Cerebellar nuclear complex (tissue), 1 donor: Measurements from ENCODE around the gene NSMCE3.
"Not testable (repeated sequence)": the region's sequence is repeated elsewhere in the genome, so short reads cannot be mapped to it uniquely, and the experiment has no call there.

Source experiments
- DNase-seq, 2 experiments: peaks; one replicate each; lab custom pipeline; 2025; lab: John Stamatoyannopoulos, UW

NSMCE3 gene

GRCh38 chr15:29270169-29270955 lies 740 bp upstream of the NSMCE3 start:
- no peak for DNase-seq

GRCh38 chr15:29268706-29269484 lies 727 bp downstream of the NSMCE3 start:
- no peak for DNase-seq

- no peak for DNase-seq
These were observed 3.5 kb downstream of the NSMCE3 start for GRCh38 chr15:29266052-29266582.

- DNase-seq: no peak
These were observed 6.3 kb downstream of the NSMCE3 start for GRCh38 chr15:29263289-29263688.

- no peak for DNase-seq
These were observed 6.9 kb downstream of the NSMCE3 start for GRCh38 chr15:29262738-29263137.

GRCh38 chr15:29260896-29261295 lies 8.7 kb downstream of the NSMCE3 start:
- no peak for DNase-seq

- no peak for DNase-seq
These were observed 10.4 kb downstream of the NSMCE3 start for GRCh38 chr15:29259233-29259632.

GRCh38 chr15:29252234-29252633 lies 17.4 kb downstream of the NSMCE3 start:
- DNase-seq: no peak

GRCh38 chr15:29244544-29244943 lies 25.1 kb downstream of the NSMCE3 start:
- DNase-seq: no peak

GRCh38 chr15:29244123-29244522 lies 25.5 kb downstream of the NSMCE3 start:
- no peak for DNase-seq

GRCh38 chr15:29242456-29243242 lies 27.0 kb downstream of the NSMCE3 start:
- DNase-seq: no peak

GRCh38 chr15:29241207-29241606 lies 28.4 kb downstream of the NSMCE3 start:
- no peak for DNase-seq

GRCh38 chr15:29239395-29239794 lies 30.2 kb downstream of the NSMCE3 start:
- no peak for DNase-seq

GRCh38 chr15:29233566-29233965 lies 36.1 kb downstream of the NSMCE3 start:
- DNase-seq: no peak

GRCh38 chr15:29226436-29227208 lies 43.0 kb downstream of the NSMCE3 start:
- DNase-seq: no peak

GRCh38 chr15:29225534-29226234 lies 43.9 kb downstream of the NSMCE3 start:
- no peak for DNase-seq

GRCh38 chr15:29224987-29225363 lies 44.6 kb downstream of the NSMCE3 start:
- not testable (repeated sequence) for DNase-seq

- DNase-seq: not testable (repeated sequence)
These were observed 45.2 kb downstream of the NSMCE3 start for GRCh38 chr15:29224235-29224986.

GRCh38 chr15:29223640-29224039 lies 46.0 kb downstream of the NSMCE3 start:
- DNase-seq: no peak
